IMR-90 (cell line): Measurements from ENCODE around the gene HIVEP3. TPM values are rescaled to one million over a fixed set of nuclear protein-coding genes. Genes with fewer than 3 reads are reported as not detected.

Source experiments
- ATAC-seq: fragments of 200-7000 bp; cut with Tn5 transposase; 2 replicates; pipeline ENCODE4 v1.9.1; 2020; ENCODE audit warnings: low read depth, mild to moderate bottlenecking, moderate library complexity
- BruUV-seq: library from RNA; stranded (reverse); fragments of 400-500 nt; replicated peaks from 2 replicates; lab custom pipeline; 2021; lab: Mats Ljungman, UMichigan
- CTCF ChIA-PET: fragments of 300-600 bp; formaldehyde crosslinking; extraction: SDS; loops from one replicate; lab custom pipeline; 2021; ENCODE audit warnings: antibody characterized with exemption; lab: Yijun Ruan, JAX
- POLR2A ChIA-PET: fragments of 300-600 bp; sonication (Branson Sonifier 250); formaldehyde crosslinking; loops from one replicate; lab custom pipeline; 2022; ENCODE audit warnings: antibody characterized with exemption; ENCODE audit not compliant: unreplicated experiment; lab: Charles Lee
- DNase-seq: peaks from one replicate; pipeline ENCODE4 v3.0.0; 2013
- H2AFZ ChIP-seq: replicated peaks from 2 replicates; pipeline ENCODE3; 2013; ENCODE audit warnings: low read length, mild to moderate bottlenecking; ENCODE audit not compliant: poor library complexity
- H2AK5ac ChIP-seq: 2 replicates; pipeline ENCODE4 v1.6.1; 2013; ENCODE audit warnings: low read depth, low read length, inconsistent platforms
- H2AK9ac ChIP-seq: replicated peaks from 2 replicates; pipeline ENCODE3; 2013; ENCODE audit warnings: mild to moderate bottlenecking, low read depth, low read length, moderate library complexity; ENCODE audit not compliant: poor library complexity
- H2BK120ac ChIP-seq: 2 replicates; pipeline ENCODE4 v1.6.1; 2013; ENCODE audit warnings: low read depth, low read length, inconsistent platforms
- H2BK15ac ChIP-seq: 3 replicates; pipeline ENCODE4 v1.6.1; 2013; ENCODE audit warnings: low read depth, low read length, inconsistent platforms
- H2BK20ac ChIP-seq: 2 replicates; pipeline ENCODE4 v1.6.1; 2013; ENCODE audit warnings: low read depth, mild to moderate bottlenecking, inconsistent platforms, low read length, moderate library complexity
- H2BK5ac ChIP-seq: 2 replicates; pipeline ENCODE4 v1.6.1; 2013; ENCODE audit warnings: mild to moderate bottlenecking, low read depth, low read length, inconsistent platforms; ENCODE audit not compliant: poor library complexity, severe bottlenecking
- H3K14ac ChIP-seq: replicated peaks from 2 replicates; pipeline ENCODE4 v1.6.1; 2013; ENCODE audit warnings: low read depth, low read length, inconsistent platforms
- H3K18ac ChIP-seq: 2 replicates; pipeline ENCODE4 v1.6.1; 2013; ENCODE audit warnings: low read depth, low read length, control low read depth
- H3K23ac ChIP-seq: 2 replicates; pipeline ENCODE4 v1.6.1; 2013; ENCODE audit warnings: low read depth, low read length, inconsistent platforms
- H3K27ac ChIP-seq: 2 replicates; pipeline ENCODE4 v1.5.1; 2013; ENCODE audit warnings: mild to moderate bottlenecking, control low read depth, low read length; ENCODE audit not compliant: insufficient read depth
- H3K27me3 ChIP-seq: 2 replicates; pipeline ENCODE4 v1.6.1; 2013; ENCODE audit warnings: low read length; ENCODE audit not compliant: control insufficient read depth, insufficient read depth
- H3K36me3 ChIP-seq: 2 replicates; pipeline ENCODE4 v1.6.1; 2013; ENCODE audit warnings: low read length, mixed read lengths; ENCODE audit not compliant: control insufficient read depth, insufficient read depth
- H3K4ac ChIP-seq: 2 replicates; pipeline ENCODE4 v1.6.1; 2013; ENCODE audit warnings: low read depth, low read length, inconsistent platforms
- H3K4me1 ChIP-seq: 2 replicates; pipeline ENCODE4 v1.6.1; 2013; ENCODE audit warnings: low read length, mixed read lengths; ENCODE audit not compliant: control insufficient read depth, insufficient read depth
- H3K4me2 ChIP-seq: 2 replicates; pipeline ENCODE4 v1.6.1; 2013; ENCODE audit warnings: low read depth, mild to moderate bottlenecking, control low read depth, low read length, moderate library complexity
- H3K4me3 ChIP-seq: 2 replicates; pipeline ENCODE4 v1.5.1; 2013; ENCODE audit warnings: low read depth, mild to moderate bottlenecking, control low read depth, low read length, moderate library complexity; ENCODE audit not compliant: insufficient read depth
- H3K56ac ChIP-seq: 2 replicates; pipeline ENCODE4 v1.6.1; 2013; ENCODE audit warnings: low read length, inconsistent platforms; ENCODE audit not compliant: insufficient read depth; ENCODE audit errors: extremely low read depth
- H3K79me1 ChIP-seq, 2 experiments: 2 replicates each; pipeline ENCODE4 v1.6.1; 2013; ENCODE audit warnings: low read length in 2 of 2, inconsistent platforms in 1 of 2, low read depth in 1 of 2
- H3K9ac ChIP-seq: 2 replicates; pipeline ENCODE4 v1.6.1; 2013; ENCODE audit warnings: low read depth, low read length, control low read depth
- H3K9me1 ChIP-seq: 2 replicates; pipeline ENCODE4 v1.6.1; 2013; ENCODE audit warnings: low read length, inconsistent platforms; ENCODE audit not compliant: insufficient read depth
- H3K9me3 ChIP-seq: 2 replicates; pipeline ENCODE4 v1.6.1; 2013; ENCODE audit warnings: low read length; ENCODE audit not compliant: control insufficient read depth, insufficient read depth
- H4K20me1 ChIP-seq: 2 replicates; pipeline ENCODE4 v1.6.1; 2013; ENCODE audit warnings: low read length, inconsistent platforms; ENCODE audit not compliant: insufficient read depth
- H4K5ac ChIP-seq: 2 replicates; pipeline ENCODE4 v1.6.1; 2013; ENCODE audit warnings: mild to moderate bottlenecking, low read depth, low read length, control low read depth
- H4K8ac ChIP-seq, 2 experiments: 2 replicates each; pipeline ENCODE4 v1.6.1; 2013; ENCODE audit warnings: low read depth in 2 of 2, low read length in 2 of 2, control low read depth in 1 of 2, inconsistent platforms in 1 of 2
- H4K91ac ChIP-seq: 2 replicates; pipeline ENCODE4 v1.6.1; 2013; ENCODE audit warnings: low read depth, low read length, inconsistent platforms; ENCODE audit not compliant: insufficient read depth
- ELK1 ChIP-seq: fragments of 150-350 bp; IDR thresholded peaks from 2 replicates; pipeline ENCODE4 v1.6.1; 2016; ENCODE audit warnings: low read depth, mild to moderate bottlenecking, low read length, moderate library complexity, borderline replicate concordance
- POLR2A ChIP-seq: IDR thresholded peaks from 2 replicates; pipeline ENCODE4 v1.6.1; 2012; ENCODE audit warnings: mild to moderate bottlenecking, low read depth, low read length
- RFX5 ChIP-seq: IDR thresholded peaks from 2 replicates; pipeline ENCODE4 v1.8.0; 2012; ENCODE audit warnings: low read depth, mild to moderate bottlenecking, low read length, moderate library complexity
- WGBS, 2 experiments: methylation state at CpG; one replicate each; pipeline versions ENCODE4 v1.1.5 to v1.1.7; 2013; ENCODE audit warnings: missing lambda C conversion rate in 2 of 2; ENCODE audit not compliant: insufficient read length in 1 of 2; ENCODE audit errors: extremely low coverage in 2 of 2; 5-methylcytosine and 5-hydroxymethylcytosine counted together
- dilution Hi-C: fragments of 300-500 bp; cut with HindIII; formaldehyde crosslinking; loops from one replicate; pipeline ENCODE4 v1.14.3; 2018; ENCODE audit warnings: low sequenced_read_pairs; ENCODE audit not compliant: unreplicated experiment
- in situ Hi-C: fragments of 300-500 bp; cut with MboI; formaldehyde crosslinking; loops from 3 replicates; pipeline ENCODE4 v1.14.3; 2019; ENCODE audit warnings: low sequenced_read_pairs, inconsistent platforms, mixed read lengths
- intact Hi-C: fragments of 100-400 bp; cut with micrococcal nuclease; formaldehyde crosslinking; loops from 2 replicates; pipeline ENCODE4 v1.10.0; 2022
- polyA plus RNA-seq, 3 experiments: library from polyadenylated mRNA; depleted of rRNA; stranded (reverse); fragments of >200 nt; gene quantifications; 2 replicates each; pipeline ENCODE4 v1.2.3, GENCODE V29; 2012; ENCODE audit warnings: low replicate concordance in 1 of 3
- total RNA-seq: library from RNA; depleted of rRNA; stranded (reverse); fragments of >200 nt; gene quantifications from 2 replicates; pipeline ENCODE4 v1.2.3, GENCODE V29; 2012
- TF ChIP-seq, protein P1 (sequence below): fragments of 150-350 bp; IDR thresholded peaks from 2 replicates; pipeline ENCODE4 v1.6.1; 2017; ENCODE audit warnings: mild to moderate bottlenecking, antibody characterized with exemption, low read length, low read depth

Gene HIVEP3
- total and polyA plus RNA-seq, 2 of the 4 experiments (the other 2 are of a cell fraction), result 1.4 to 4.0 TPM

GRCh38 chr1:41806472-41807155, 112.1 kb downstream of the HIVEP3 start:
- no peaks in the 10 kb centered on the region for H4K20me1 ChIP-seq
- no peak overlapping the region for H3K4me2 ChIP-seq
- TF ChIP-seq ELK1 (no peak), RFX5 (no peak), POLR2A (no peak)
- TF ChIP-seq, protein P1, sequence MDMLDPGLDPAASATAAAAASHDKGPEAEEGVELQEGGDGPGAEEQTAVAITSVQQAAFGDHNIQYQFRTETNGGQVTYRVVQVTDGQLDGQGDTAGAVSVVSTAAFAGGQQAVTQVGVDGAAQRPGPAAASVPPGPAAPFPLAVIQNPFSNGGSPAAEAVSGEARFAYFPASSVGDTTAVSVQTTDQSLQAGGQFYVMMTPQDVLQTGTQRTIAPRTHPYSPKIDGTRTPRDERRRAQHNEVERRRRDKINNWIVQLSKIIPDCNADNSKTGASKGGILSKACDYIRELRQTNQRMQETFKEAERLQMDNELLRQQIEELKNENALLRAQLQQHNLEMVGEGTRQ, result no peak
- no peak overlapping the region for H4K91ac ChIP-seq
- H3K18ac ChIP-seq, result no peak overlapping the region
- H3K36me3 ChIP-seq, result no peaks in the 10 kb centered on the region
- H3K56ac ChIP-seq, result no peak overlapping the region
- in situ Hi-C loops, result no loop called here
- no peaks in the 10 kb centered on the region for H3K9me3 ChIP-seq
- H3K23ac ChIP-seq, result no peak overlapping the region
- H3K4me3 ChIP-seq, result no peak overlapping the region
- no peak overlapping the region for H3K27ac ChIP-seq
- dilution Hi-C loops, result no loop called here
- no peak overlapping the region for H3K14ac ChIP-seq
- H2BK5ac ChIP-seq, result no peak overlapping the region
- H3K4ac ChIP-seq, result no peak overlapping the region
- DNase-seq (no peak), ATAC-seq (no peak)
- H4K5ac ChIP-seq, result no peak overlapping the region
- no TSS peak for BruUV-seq
- CTCF ChIA-PET, result no interaction called here
- no peak overlapping the region for H3K9ac ChIP-seq
- 90% methylated on average over 4 of the region's 17 CpGs; no CpG with 5 or more reads in 1 of the 2 experiments for WGBS, 2 experiments
- intact Hi-C loops, result no loop called here
- no peak overlapping the region for H2AK9ac ChIP-seq
- H3K9me1 ChIP-seq, result peaks cover 6% of the 10 kb centered on the region
- no peak overlapping the region for H2BK20ac ChIP-seq
- no peak overlapping the region for H4K8ac ChIP-seq
- H3K79me1 ChIP-seq, result no peaks in the 10 kb centered on the region
- no peak overlapping the region for H2BK120ac ChIP-seq
- no peak overlapping the region for H2BK15ac ChIP-seq
- H2AFZ ChIP-seq, result no peak overlapping the region
- H2AK5ac ChIP-seq, result no peak overlapping the region
- peaks cover 2% of the 10 kb centered on the region for H3K4me1 ChIP-seq
- POLR2A ChIA-PET, result no interaction called here
- no peaks in the 10 kb centered on the region for H3K27me3 ChIP-seq
